Gastroesophageal sphincter (tissue), 3 donors: Measurements from ENCODE around the gene AKR1E2.

Experiments used
- CTCF ChIP-seq, 4 experiments: fragments of 200-600 bp in 2 of 4; fragments of 450-650 bp in 2 of 4; sonication (generic) in 1 of 4; IDR thresholded peaks; one replicate each; pipeline ENCODE4 v1.5.1; 2017 to 2019; ENCODE audit warnings: antibody characterized with exemption in 4 of 4, mild to moderate bottlenecking in 2 of 4, moderate library complexity in 2 of 4
- POLR2A ChIP-seq, 2 donors: fragments of 450-650 bp; IDR thresholded peaks; one replicate each; pipeline ENCODE4 v1.6.1; 2017; ENCODE audit warnings: antibody characterized with exemption in 2 of 2, mild to moderate bottlenecking in 2 of 2, moderate library complexity in 1 of 2

- TF ChIP-seq POLR2A (IDR thresholded peaks at IDR 0.05) (no peak), CTCF (IDR thresholded peaks at IDR 0.05) (no peak)
Measured at GRCh38 chr10:4843525-4844180, 17.6 kb downstream of the AKR1E2 start.
